Fibroblast of skin of abdomen (primary cell): ENCODE results near the gene SOX2. TPM values are rescaled to one million over a fixed set of nuclear protein-coding genes. Genes with fewer than 3 reads are reported as not detected.

Source experiments
- DNase-seq: peaks from one replicate; pipeline ENCODE4 v3.0.0-alpha.2; 2013
- polyA plus RNA-seq, 2 experiments: library from polyadenylated mRNA; unstranded; fragments of 120-200 nt; gene quantifications; one replicate each; pipeline ENCODE4 v1.2.1, GENCODE V29; 2013; ENCODE audit not compliant: insufficient read length in 2 of 2

Gene SOX2
- polyA plus RNA-seq (2013, experiment 1 of 2; ENCODE audit: insufficient read length): 0.81 TPM
- 1.1 TPM for polyA plus RNA-seq (2013, experiment 2 of 2; ENCODE audit: insufficient read length)

DNA sequence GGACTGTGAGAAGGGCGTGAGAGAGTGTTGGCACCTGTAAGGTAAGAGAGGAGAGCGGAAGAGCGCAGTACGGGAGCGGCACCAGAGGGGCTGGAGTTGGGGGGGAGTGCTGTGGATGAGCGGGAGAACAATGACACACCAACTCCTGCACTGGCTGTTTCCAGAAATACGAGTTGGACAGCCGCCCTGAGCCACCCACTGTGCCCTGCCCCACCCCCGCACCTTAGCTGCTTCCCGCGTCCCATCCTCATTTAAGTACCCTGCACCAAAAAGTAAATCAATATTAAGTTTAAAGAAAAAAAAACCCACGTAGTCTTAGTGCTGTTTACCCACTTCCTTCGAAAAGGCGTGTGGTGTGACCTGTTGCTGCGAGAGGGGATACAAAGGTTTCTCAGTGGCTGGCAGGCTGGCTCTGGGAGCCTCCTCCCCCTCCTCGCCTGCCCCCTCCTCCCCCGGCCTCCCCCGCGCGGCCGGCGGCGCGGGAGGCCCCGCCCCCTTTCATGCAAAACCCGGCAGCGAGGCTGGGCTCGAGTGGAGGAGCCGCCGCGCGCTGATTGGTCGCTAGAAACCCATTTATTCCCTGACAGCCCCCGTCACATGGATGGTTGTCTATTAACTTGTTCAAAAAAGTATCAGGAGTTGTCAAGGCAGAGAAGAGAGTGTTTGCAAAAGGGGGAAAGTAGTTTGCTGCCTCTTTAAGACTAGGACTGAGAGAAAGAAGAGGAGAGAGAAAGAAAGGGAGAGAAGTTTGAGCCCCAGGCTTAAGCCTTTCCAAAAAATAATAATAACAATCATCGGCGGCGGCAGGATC, at the start of gene SOX2:
Gene SOX2, plus strand, starts transcription at position 601 of the 811 bp plus-strand sequence. CDS start 436 bp downstream, outside the sequence.
- DNase-seq: peak; percentile 81

- no peak for DNase-seq
Observed at GRCh38 chr3:181683563-181683962, 28.2 kb upstream of the SOX2 start.

DNA sequence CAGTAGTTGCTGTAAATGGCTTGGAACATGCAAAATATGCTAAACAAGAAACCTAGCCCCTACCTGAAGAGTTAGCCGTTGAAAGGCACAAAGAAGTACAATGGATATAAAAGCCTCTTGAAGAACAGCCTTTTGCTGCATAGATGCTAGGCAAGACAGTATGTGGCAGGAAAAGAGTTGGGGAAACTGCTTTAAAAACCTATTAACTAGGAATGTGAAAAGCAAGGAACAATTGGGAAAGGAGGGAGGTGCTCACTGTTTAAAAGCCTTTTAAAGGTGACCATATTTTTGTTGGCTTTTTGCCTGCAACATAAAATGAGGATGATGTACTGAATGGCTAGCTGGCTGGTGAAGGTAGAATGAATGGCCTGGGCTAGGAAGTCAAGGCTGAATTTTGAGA, 24.5 kb upstream of the SOX2 start:
- no peak for DNase-seq

GRCh38 chr3:181687731-181688130, 24.0 kb upstream of the SOX2 start:
- DNase-seq: no peak

- no peak for DNase-seq
Observed at GRCh38 chr3:181689546-181689945, 22.2 kb upstream of the SOX2 start.

DNA sequence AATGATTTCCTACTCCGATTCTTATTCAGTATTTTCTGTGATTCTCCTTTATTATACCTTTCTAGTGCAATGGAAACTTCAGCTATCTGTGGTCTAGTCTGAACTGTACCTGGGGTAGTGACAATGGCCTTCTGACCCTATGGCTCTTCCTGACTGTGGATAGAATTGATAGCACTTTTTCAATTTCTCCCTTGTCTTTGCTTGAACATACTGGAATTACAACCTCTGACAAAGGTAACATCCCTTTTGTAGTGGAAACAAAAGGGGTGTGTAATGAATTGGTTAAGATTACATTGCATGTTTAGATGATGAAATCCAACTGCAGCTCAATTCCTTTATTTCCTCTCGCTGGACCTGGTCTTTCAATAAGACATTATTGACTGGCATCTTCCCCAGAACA, 21.0 kb upstream of the SOX2 start:
- DNase-seq: no peak

GRCh38 chr3:181691901-181692300, 19.8 kb upstream of the SOX2 start:
- DNase-seq: no peak

DNA sequence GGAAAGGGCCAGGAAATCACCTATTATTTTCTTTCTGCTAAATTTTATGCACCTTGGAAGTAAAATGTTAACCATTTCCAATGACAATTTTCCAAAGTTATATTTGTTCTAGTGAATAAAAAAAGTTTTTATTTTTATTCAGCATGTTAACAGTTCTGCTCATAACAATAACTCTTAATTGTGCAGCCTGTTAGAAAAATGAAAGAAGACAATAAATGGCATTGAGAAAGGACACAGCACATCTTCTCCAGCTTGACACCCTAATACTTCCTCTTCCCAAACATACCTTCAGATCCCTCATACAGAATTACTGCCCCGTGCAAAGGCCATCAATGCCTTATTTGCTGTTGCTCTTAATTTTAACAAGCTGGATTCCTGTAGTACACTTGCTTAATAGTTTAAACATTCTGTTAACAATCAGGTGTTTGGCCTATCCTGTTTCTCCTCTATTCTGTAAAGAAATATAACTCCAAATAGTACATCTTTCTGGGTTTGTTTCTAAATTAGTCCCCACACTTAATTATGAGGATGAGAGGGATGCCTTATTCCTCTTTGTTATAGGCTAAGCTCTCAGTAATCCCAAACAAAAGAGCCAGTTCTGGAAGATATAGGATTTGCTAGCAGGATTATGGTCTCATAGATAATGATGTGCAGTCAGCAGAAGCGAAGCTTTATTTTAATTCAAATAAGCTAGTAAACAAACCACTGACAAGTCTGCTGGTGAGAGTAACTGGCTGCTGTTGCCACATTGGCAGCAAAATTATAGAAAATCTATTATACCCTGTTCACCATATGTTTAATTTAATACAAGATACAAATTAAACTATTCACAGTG, 19.2 kb upstream of the SOX2 start:
- no peak for DNase-seq

DNA sequence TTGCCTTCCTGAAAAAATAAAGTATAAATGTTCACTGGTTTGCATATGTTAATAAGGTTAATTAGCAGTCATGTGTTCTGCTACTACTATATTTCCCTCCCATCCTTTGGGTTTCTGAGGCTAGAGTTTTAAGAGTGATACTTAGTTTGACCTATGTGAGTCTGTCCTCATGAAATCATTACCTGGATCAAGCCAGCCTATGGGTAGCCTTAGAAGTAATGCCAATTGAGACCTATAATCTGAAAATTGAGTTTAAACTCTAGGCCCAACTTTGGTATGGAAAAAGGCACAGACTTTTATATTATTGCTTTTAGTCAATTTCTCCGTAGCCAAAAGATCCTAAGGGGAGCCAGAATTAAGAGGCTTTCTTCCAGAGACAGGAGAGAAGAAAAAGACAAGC, 18.4 kb upstream of the SOX2 start:
- DNase-seq: no peak

- no peak for DNase-seq
Observed at GRCh38 chr3:181694805-181695660, 16.7 kb upstream of the SOX2 start.

DNA sequence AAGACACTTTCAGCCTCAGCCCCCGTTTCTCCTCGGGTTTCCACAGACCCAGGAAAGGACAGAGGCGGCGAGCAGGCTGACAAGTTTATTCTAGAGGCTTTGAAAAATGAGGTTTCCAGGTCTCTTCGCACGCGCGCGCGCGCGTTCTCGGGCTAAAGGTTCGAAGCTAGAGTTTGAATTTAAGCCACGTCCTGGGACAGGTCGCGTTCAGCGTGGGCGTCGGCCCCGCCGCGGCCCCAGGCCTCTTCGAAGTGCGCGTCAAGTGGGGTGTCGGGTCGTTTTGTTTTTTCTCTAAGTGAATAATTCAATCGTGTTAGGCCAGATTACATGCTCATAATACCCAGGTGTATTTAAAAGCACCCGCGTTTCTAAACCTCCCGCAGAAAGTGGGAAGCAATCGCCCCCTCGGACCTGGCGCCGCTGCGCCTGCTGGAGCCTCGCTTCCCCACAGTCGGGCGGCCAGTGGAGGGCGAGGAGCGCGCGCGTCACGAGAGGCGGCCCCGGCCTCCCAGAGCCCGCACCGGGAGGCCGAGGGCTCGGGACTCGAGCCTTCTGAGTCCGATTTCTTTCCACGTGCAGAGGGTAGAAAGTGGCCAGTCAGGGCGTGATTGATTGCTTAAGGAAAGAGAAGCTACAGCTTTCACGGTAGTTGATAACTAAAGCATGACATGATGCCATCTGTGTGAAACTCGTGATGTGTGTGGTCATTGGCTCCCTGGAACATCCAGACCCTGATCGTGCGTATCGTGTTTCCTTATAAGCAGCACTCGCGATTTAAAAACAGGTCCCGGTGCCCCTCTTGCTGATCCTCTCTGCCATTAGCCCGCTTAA, 15.8 kb upstream of the SOX2 start:
- DNase-seq: no peak

- DNase-seq: no peak
Observed at GRCh38 chr3:181696626-181697230, 15.0 kb upstream of the SOX2 start.

- no peak for DNase-seq
Observed at GRCh38 chr3:181698263-181698954, 13.3 kb upstream of the SOX2 start.

- DNase-seq: no peak
Observed at GRCh38 chr3:181699171-181699903, 12.4 kb upstream of the SOX2 start.

DNA sequence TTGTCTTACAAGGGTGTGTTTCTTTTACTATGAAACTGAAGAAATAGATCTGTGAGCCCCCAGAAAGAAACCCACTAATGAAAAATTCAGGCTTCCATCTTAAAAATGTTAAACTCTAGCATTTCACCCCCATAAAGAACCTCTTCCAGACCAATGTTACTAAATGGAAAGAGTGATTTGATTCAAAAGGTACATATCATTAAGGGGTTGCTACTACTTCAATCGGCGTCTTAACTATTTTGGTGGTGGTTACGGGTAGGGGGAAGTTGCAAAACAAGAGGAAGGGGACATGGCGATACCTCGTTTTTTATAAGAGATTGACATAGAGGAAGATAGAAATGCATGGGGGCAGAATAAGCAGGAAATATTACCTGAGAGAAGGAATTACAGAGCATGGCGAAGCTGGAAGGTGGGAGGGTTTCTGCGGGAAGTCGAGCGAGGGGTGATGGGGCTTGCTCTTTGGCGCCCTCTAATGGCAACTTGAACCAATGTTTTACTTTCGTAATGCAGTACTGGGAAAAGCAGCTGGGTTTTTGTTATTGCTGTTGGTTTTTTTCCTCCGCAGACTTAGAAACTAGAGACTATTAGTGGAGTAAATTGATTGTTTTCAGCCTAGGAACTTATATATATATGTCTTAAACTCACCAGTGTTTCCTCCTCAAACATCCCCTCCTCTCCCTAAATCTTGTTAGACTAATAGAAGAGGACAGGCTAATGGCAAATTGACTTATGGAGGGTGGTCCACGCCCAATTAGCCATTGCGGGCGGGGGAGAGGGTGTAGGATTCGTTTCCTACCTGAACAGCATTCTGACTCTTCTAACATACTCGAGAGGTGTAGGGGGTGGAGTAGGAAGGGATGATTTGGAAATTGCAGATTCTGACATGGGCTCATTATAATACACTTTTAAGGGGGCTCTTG, 11.3 kb upstream of the SOX2 start:
- peak; percentile 75 for DNase-seq

GRCh38 chr3:181701096-181701495, 10.6 kb upstream of the SOX2 start:
- no peak for DNase-seq

DNA sequence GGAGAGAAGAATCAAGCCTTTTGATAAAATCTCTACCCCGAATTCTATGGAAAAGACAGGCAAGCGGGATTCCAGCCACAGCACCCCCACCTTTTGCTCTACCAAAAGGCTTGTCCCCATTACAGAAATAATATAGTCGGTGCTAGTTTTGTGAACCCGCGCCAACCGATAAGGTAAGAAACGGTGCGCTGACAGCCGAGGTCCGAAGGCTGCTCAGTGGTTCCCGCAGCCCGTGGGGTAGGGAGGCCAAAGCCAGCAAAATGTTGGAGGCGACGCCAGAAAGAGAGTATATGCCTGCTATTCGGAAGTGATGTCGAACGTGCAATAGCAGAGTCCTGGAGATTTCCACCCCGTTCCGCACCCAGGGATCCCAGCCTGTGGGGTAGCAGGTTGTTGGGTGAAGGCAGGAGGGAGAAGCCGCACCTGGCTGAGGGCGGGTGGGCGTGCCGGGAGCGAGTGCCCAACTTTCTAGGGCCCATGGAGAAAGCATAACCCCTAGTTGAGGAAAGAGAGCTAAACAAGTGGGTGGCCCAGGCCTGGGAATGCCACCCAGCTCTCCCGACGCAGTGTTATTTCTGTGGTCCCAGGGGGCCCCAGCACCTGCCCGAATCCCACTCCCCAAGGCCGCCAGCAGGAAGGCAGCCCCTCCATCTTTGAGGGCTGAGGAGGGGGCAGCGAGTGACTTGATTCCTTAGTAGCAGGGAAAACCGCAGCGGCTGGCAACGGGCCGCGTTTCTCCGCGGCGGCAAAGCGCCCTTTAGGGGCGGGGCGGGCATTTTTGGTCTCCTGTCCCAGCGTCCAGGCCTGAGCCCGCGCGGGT, 7.9 kb upstream of the SOX2 start:
- no peak for DNase-seq
